Panc1 (cell line): ENCODE data around the gene MBNL2. TPM values are rescaled to one million over a fixed set of nuclear protein-coding genes. Genes with fewer than 3 reads are reported as not detected.

ENCODE experiments used
- ATAC-seq: fragments of 200-7000 bp; cut with Tn5 transposase; 2 replicates; pipeline ENCODE4 v1.9.1; 2020; ENCODE audit warnings: mild to moderate bottlenecking, moderate library complexity
- BruUV-seq: library from RNA; stranded (reverse); fragments of 400-500 nt; replicated peaks from 2 replicates; lab custom pipeline; 2021; lab: Mats Ljungman, UMichigan
- CTCF ChIA-PET: fragments of 300-600 bp; sonication (Branson Sonifier 250); formaldehyde crosslinking; loops from one replicate; lab custom pipeline; 2022; ENCODE audit warnings: antibody characterized with exemption; lab: Charles Lee
- POLR2A ChIA-PET: fragments of 300-600 bp; sonication (Branson Sonifier 250); formaldehyde crosslinking; loops from one replicate; lab custom pipeline; 2022; ENCODE audit warnings: antibody characterized with exemption; lab: Charles Lee
- DNase-seq: peaks from one replicate; pipeline ENCODE4 v3.0.0-alpha.2; 2010; ENCODE audit warnings: low read depth, low spot score
- H3K27ac ChIP-seq: 2 replicates; pipeline ENCODE4 v1.5.1; 2011; ENCODE audit warnings: mild to moderate bottlenecking, low read length, inconsistent platforms
- H3K27me3 ChIP-seq: fragments of 200-500 bp; sonication (Bioruptor generic); 2 replicates; pipeline ENCODE4 v1.6.0; 2014; ENCODE audit warnings: low read length, inconsistent platforms; ENCODE audit not compliant: control insufficient read depth, insufficient read depth
- H3K36me3 ChIP-seq: fragments of 200-500 bp; sonication (Bioruptor generic); 2 replicates; pipeline ENCODE4 v1.5.1; 2014; ENCODE audit warnings: inconsistent platforms, mild to moderate bottlenecking, low read length, moderate library complexity; ENCODE audit not compliant: control insufficient read depth, insufficient read depth
- H3K4me1 ChIP-seq: 2 replicates; pipeline ENCODE4 v1.5.1; 2011; ENCODE audit warnings: inconsistent platforms, mild to moderate bottlenecking, low read length, moderate library complexity; ENCODE audit not compliant: control insufficient read depth, insufficient read depth
- H3K4me3 ChIP-seq, 2 experiments: 2 replicates each; pipeline ENCODE4 v1.5.1; 2011 to 2012; ENCODE audit warnings: low read depth in 2 of 2, low read length in 2 of 2, mild to moderate bottlenecking in 2 of 2, inconsistent platforms in 1 of 2, moderate library complexity in 1 of 2
- H3K9me3 ChIP-seq: fragments of 200-500 bp; sonication (Bioruptor generic); 2 replicates; pipeline ENCODE4 v1.5.1; 2014; ENCODE audit warnings: low read depth, mild to moderate bottlenecking, inconsistent platforms, low read length, moderate library complexity; ENCODE audit not compliant: control insufficient read depth, insufficient read depth
- POLR2AphosphoS5 ChIP-seq: IDR thresholded peaks from 2 replicates; pipeline ENCODE4 v1.6.1; 2012; ENCODE audit warnings: mild to moderate bottlenecking, low read depth, low read length, moderate library complexity
- REST ChIP-seq, 2 experiments: IDR thresholded peaks; 2 replicates each; pipeline ENCODE4 v1.6.1; 2011 to 2012; ENCODE audit warnings: low read depth in 2 of 2, control low read depth in 1 of 2, low read length in 1 of 2, mild to moderate bottlenecking in 1 of 2, moderate library complexity in 1 of 2; ENCODE audit not compliant: insufficient read depth in 1 of 2
- SIN3A ChIP-seq: IDR thresholded peaks from 2 replicates; pipeline ENCODE4 v1.6.1; 2012; ENCODE audit warnings: low read depth, mild to moderate bottlenecking, low read length, moderate library complexity, borderline replicate concordance; ENCODE audit not compliant: insufficient read depth
- TCF7L2 ChIP-seq: IDR thresholded peaks from 2 replicates; pipeline ENCODE4 v1.6.1; 2011; ENCODE audit warnings: mild to moderate bottlenecking, low read depth, low read length, inconsistent platforms
- in situ Hi-C: cut with HindIII; loops from 2 replicates; pipeline ENCODE4 v1.10.0; 2016; ENCODE audit warnings: low sequenced_read_pairs, low pct_unique_long_range_greater_than_20kb
- intact Hi-C: fragments of 100-400 bp; cut with micrococcal nuclease; formaldehyde crosslinking; loops from one replicate; pipeline ENCODE4 v1.10.0; 2022; ENCODE audit not compliant: unreplicated experiment
- total RNA-seq: library from RNA; stranded (reverse); gene quantifications from one replicate; pipeline ENCODE4 v1.2.1, GENCODE V29; 2021; ENCODE audit not compliant: unreplicated experiment
- TF ChIP-seq, protein P1 (sequence below): fragments of 450-650 bp; IDR thresholded peaks from 2 replicates; pipeline ENCODE4 v1.5.1; 2017; ENCODE audit warnings: mild to moderate bottlenecking

The MBNL2 gene
- total RNA-seq, 1 experiment from 2014 or later: 103 TPM

- H3K9me3 ChIP-seq: no peaks in the 10 kb centered on the region
- no peak overlapping the region for H3K27ac ChIP-seq
- H3K4me1 ChIP-seq: peaks cover 5% of the 10 kb centered on the region; the same call in 1 of the 2 replicates
- no peak overlapping the region for H3K4me3 ChIP-seq
- intact Hi-C loops (no loop called here), in situ Hi-C loops (no loop called here)
- CTCF ChIA-PET: no interaction called here
- BruUV-seq: no TSS peak
- TF ChIP-seq REST (IDR thresholded peaks at IDR 0.05; ENCODE audit: insufficient read depth in 1 of 2, low read depth in 2 of 2, low read length in 1 of 2) (no peak), SIN3A (no peak), TCF7L2 (no peak), POLR2AphosphoS5 (no peak)
- TF ChIP-seq, protein P1, sequence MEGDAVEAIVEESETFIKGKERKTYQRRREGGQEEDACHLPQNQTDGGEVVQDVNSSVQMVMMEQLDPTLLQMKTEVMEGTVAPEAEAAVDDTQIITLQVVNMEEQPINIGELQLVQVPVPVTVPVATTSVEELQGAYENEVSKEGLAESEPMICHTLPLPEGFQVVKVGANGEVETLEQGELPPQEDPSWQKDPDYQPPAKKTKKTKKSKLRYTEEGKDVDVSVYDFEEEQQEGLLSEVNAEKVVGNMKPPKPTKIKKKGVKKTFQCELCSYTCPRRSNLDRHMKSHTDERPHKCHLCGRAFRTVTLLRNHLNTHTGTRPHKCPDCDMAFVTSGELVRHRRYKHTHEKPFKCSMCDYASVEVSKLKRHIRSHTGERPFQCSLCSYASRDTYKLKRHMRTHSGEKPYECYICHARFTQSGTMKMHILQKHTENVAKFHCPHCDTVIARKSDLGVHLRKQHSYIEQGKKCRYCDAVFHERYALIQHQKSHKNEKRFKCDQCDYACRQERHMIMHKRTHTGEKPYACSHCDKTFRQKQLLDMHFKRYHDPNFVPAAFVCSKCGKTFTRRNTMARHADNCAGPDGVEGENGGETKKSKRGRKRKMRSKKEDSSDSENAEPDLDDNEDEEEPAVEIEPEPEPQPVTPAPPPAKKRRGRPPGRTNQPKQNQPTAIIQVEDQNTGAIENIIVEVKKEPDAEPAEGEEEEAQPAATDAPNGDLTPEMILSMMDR: no peak
- no peak for DNase-seq
- ATAC-seq: no peak
- no peaks in the 10 kb centered on the region; the same call in 1 of the 2 replicates for H3K36me3 ChIP-seq
- H3K27me3 ChIP-seq: no peaks in the 10 kb centered on the region
- POLR2A ChIA-PET: no interaction called here
Observed at GRCh38 chr13:97441368-97441767, 219.2 kb downstream of the MBNL2 start.

Other genes with a start within 250 kb of the MBNL2 start
- not detected for gene OXGR1, start 227.9 kb upstream of the MBNL2 start, total RNA-seq
- 44.3 TPM for gene RAP2A, start 211.8 kb downstream of the MBNL2 start, total RNA-seq